GM23338 (cell line): ENCODE data around the gene SGCD. TPM values are rescaled to one million over a fixed set of nuclear protein-coding genes. Genes with fewer than 3 reads are reported as not detected.

Experiments
- ATAC-seq: fragments of 200-7000 bp; cut with Tn5 transposase; 3 replicates; pipeline ENCODE4 v1.9.1; 2020
- DNase-seq: peaks from one replicate; pipeline ENCODE4 v3.0.0-alpha.2; 2015; ENCODE audit warnings: low spot score
- H2AFZ ChIP-seq: fragments of 200-600 bp; sonication (generic); 2 replicates; pipeline ENCODE4 v1.8.0; 2016; ENCODE audit warnings: antibody characterized with exemption, mild to moderate bottlenecking, moderate library complexity
- H3F3A ChIP-seq: fragments of 200-600 bp; sonication (generic); replicated peaks from 2 replicates; pipeline ENCODE4 v1.8.0; 2017; ENCODE audit warnings: antibody characterized with exemption, mixed run types, low read depth
- H3K27ac ChIP-seq: fragments of 200-600 bp; sonication (generic); 2 replicates; pipeline ENCODE4 v1.6.1; 2016; ENCODE audit warnings: low read depth
- H3K27me3 ChIP-seq: fragments of 200-600 bp; sonication (generic); 2 replicates; pipeline ENCODE4 v1.8.0; 2016; ENCODE audit warnings: mild to moderate bottlenecking, mixed run types, moderate library complexity; ENCODE audit not compliant: insufficient read depth
- H3K36me3 ChIP-seq: fragments of 200-600 bp; sonication (generic); 2 replicates; pipeline ENCODE4 v1.8.0; 2016; ENCODE audit warnings: mild to moderate bottlenecking; ENCODE audit not compliant: insufficient read depth
- H3K4me1 ChIP-seq: fragments of 200-600 bp; sonication (generic); 2 replicates; pipeline ENCODE4 v1.8.0; 2016; ENCODE audit warnings: mild to moderate bottlenecking, moderate library complexity; ENCODE audit not compliant: insufficient read depth
- H3K4me2 ChIP-seq: fragments of 200-600 bp; sonication (generic); 2 replicates; pipeline ENCODE4 v1.7.1; 2017; ENCODE audit warnings: mixed run types
- H3K4me3 ChIP-seq: fragments of 200-600 bp; sonication (generic); 2 replicates; pipeline ENCODE4 v1.6.1; 2016; ENCODE audit warnings: mixed run types
- H3K79me2 ChIP-seq: fragments of 200-600 bp; sonication (generic); replicated peaks from 2 replicates; pipeline ENCODE4 v1.8.0; 2017; ENCODE audit warnings: mild to moderate bottlenecking; ENCODE audit not compliant: insufficient read depth
- H3K9me2 ChIP-seq: fragments of 200-600 bp; sonication (generic); 2 replicates; pipeline ENCODE4 v1.8.0; 2017; ENCODE audit not compliant: insufficient read depth
- H4K20me1 ChIP-seq: fragments of 200-600 bp; sonication (generic); replicated peaks from 2 replicates; pipeline ENCODE4 v1.8.0; 2017; ENCODE audit warnings: mild to moderate bottlenecking; ENCODE audit not compliant: insufficient read depth
- H3K27ac Mint-ChIP-seq: 2 replicates; pipeline ENCODE4 v1.8.0; 2020; ENCODE audit warnings: inconsistent platforms, mild to moderate bottlenecking, moderate library complexity, mixed read lengths
- H3K27me3 Mint-ChIP-seq: 3 replicates; pipeline ENCODE4 v1.8.0; 2022; ENCODE audit warnings: low read depth, mild to moderate bottlenecking, moderate library complexity, mixed read lengths, inconsistent platforms; ENCODE audit not compliant: insufficient read depth, poor library complexity
- H3K36me3 Mint-ChIP-seq: 3 replicates; pipeline ENCODE4 v1.8.0; 2021; ENCODE audit warnings: low read depth, mild to moderate bottlenecking, inconsistent platforms, moderate library complexity, mixed read lengths
- H3K4me1 Mint-ChIP-seq: 3 replicates; pipeline ENCODE4 v1.8.0; 2020; ENCODE audit warnings: mild to moderate bottlenecking, inconsistent platforms, mixed read lengths
- H3K4me3 Mint-ChIP-seq: 3 replicates; pipeline ENCODE4 v1.8.0; 2021; ENCODE audit warnings: moderate library complexity, mild to moderate bottlenecking, inconsistent platforms, mixed read lengths
- H3K9me3 Mint-ChIP-seq: 3 replicates; pipeline ENCODE4 v1.8.0; 2020; ENCODE audit warnings: moderate library complexity, mild to moderate bottlenecking, inconsistent platforms, mixed read lengths
- CREB1 ChIP-seq: fragments of 250-450 bp; sonication (Bioruptor Pico); IDR thresholded peaks from 2 replicates; pipeline ENCODE4 v1.5.0; 2020; ENCODE audit warnings: low read depth, mild to moderate bottlenecking, moderate library complexity
- CTCF ChIP-seq, 2 experiments: fragments of 200-600 bp in 1 of 2; sonication (generic) in 1 of 2; conservative IDR thresholded peaks; 2 replicates each; pipeline versions ENCODE4 v1.5.1 to v1.6.1; 2016 to 2017; ENCODE audit warnings: antibody characterized with exemption in 2 of 2, low read depth in 2 of 2, mild to moderate bottlenecking in 2 of 2, moderate library complexity in 1 of 2
- ETS1 ChIP-seq: IDR thresholded peaks from 2 replicates; pipeline ENCODE4 v1.6.1; 2016; ENCODE audit warnings: antibody characterized with exemption
- EZH2 ChIP-seq: fragments of 200-600 bp; sonication (generic); IDR thresholded peaks from one replicate; pipeline ENCODE4 v1.8.0; 2017; ENCODE audit warnings: antibody characterized with exemption, mild to moderate bottlenecking, low read depth; ENCODE audit not compliant: unreplicated experiment
- EZH2phosphoT487 ChIP-seq: fragments of 200-600 bp; sonication (generic); IDR thresholded peaks from one replicate; pipeline ENCODE4 v1.8.1; 2018; ENCODE audit warnings: antibody characterized with exemption; ENCODE audit not compliant: unreplicated experiment
- JUNB ChIP-seq: IDR thresholded peaks from one replicate; pipeline ENCODE4 v1.6.1; 2016; ENCODE audit warnings: antibody characterized with exemption; ENCODE audit not compliant: unreplicated experiment
- NANOG ChIP-seq: IDR thresholded peaks from 2 replicates; pipeline ENCODE4 v1.6.1; 2016; ENCODE audit warnings: antibody characterized with exemption, borderline replicate concordance
- POLR2AphosphoS5 ChIP-seq: IDR thresholded peaks from 2 replicates; pipeline ENCODE4 v1.6.1; 2016; ENCODE audit warnings: antibody characterized with exemption, low read depth
- REST ChIP-seq: IDR thresholded peaks from one replicate; pipeline ENCODE4 v1.6.1; 2018; ENCODE audit warnings: antibody characterized with exemption; ENCODE audit not compliant: unreplicated experiment
- STAT1 ChIP-seq: IDR thresholded peaks from one replicate; pipeline ENCODE4 v1.6.1; 2016; ENCODE audit warnings: antibody characterized with exemption; ENCODE audit not compliant: unreplicated experiment
- ZNF114 ChIP-seq: fragments of 250-450 bp; sonication (Bioruptor Pico); IDR thresholded peaks from 2 replicates; pipeline ENCODE4 v1.5.0; 2020; ENCODE audit warnings: mild to moderate bottlenecking, moderate library complexity
- ZNF331 ChIP-seq: fragments of 250-450 bp; sonication (Bioruptor Pico); IDR thresholded peaks from 2 replicates; pipeline ENCODE4 v1.5.0; 2020; ENCODE audit warnings: low read depth, mild to moderate bottlenecking, moderate library complexity
- polyA plus RNA-seq: library from polyadenylated mRNA; unstranded; fragments of >200 nt; fragmentation: Nextera tagmentation; extraction: Ambion mirVana; gene quantifications from 2 replicates; pipeline ENCODE4 v1.2.1, GENCODE V29; 2016
- total RNA-seq: library from RNA; depleted of rRNA; stranded (reverse); fragments of >200 nt; shearing (Covaris generic); gene quantifications from 2 replicates; pipeline ENCODE4 v1.2.3, GENCODE V29; 2014

SGCD gene
- total and polyA plus RNA-seq, 2 experiments from 2014 or later = 0.03 to 0.05 TPM

- no peak for TF ChIP-seq CTCF (conservative IDR thresholded peaks at IDR 0.05; ENCODE audit: low read depth in 2 of 2)
These were observed 229.9 kb downstream of the SGCD start (continued) for GRCh38 chr5:156556666-156557406.

GRCh38 chr5:156560002-156560401 lies 233.0 kb downstream of the SGCD start:
- Mint-ChIP-seq H3K4me3 (no peak overlapping the region), H3K9me3 (no peaks in the 10 kb centered on the region), H3K36me3 (no peaks in the 10 kb centered on the region), H3K27me3 (no peaks in the 10 kb centered on the region), H3K4me1 (no peaks in the 10 kb centered on the region), H3K27ac (no peak overlapping the region)
- H3K4me3 ChIP-seq = no peak overlapping the region
- H3K4me1 ChIP-seq = no peaks in the 10 kb centered on the region; the same call in 1 of the 2 replicates
- no peak overlapping the region for H2AFZ ChIP-seq
- H3F3A ChIP-seq = no peaks in the 10 kb centered on the region
- no peaks in the 10 kb centered on the region for H3K27me3 ChIP-seq
- DNase-seq (no peak), ATAC-seq (no peak)
- no peaks in the 10 kb centered on the region for H3K79me2 ChIP-seq
- H4K20me1 ChIP-seq = no peaks in the 10 kb centered on the region
- H3K36me3 ChIP-seq = no peaks in the 10 kb centered on the region
- no peak overlapping the region for H3K4me2 ChIP-seq
- H3K9me2 ChIP-seq = peaks cover 4% of the 10 kb centered on the region; the same call in 1 of the 2 replicates
- no peak overlapping the region for H3K27ac ChIP-seq
- TF ChIP-seq ZNF114 (CRISPR knock-in tag) (no peak), CTCF (conservative IDR thresholded peaks at IDR 0.05; ENCODE audit: low read depth in 2 of 2) (no peak), POLR2AphosphoS5 (no peak), ETS1 (no peak), JUNB (no peak), EZH2 (no peak), CREB1 (CRISPR knock-in tag) (no peak), NANOG (no peak), ZNF331 (CRISPR knock-in tag) (no peak), STAT1 (no peak), REST (no peak), EZH2phosphoT487 (no peak)
